ENCODE data around the gene FAM200C. TPM values are rescaled to one million over a fixed set of nuclear protein-coding genes. Genes with fewer than 3 reads are reported as not detected.

The FAM200C gene
- total RNA-seq, 1 experiment from 2014 or later: 5.4 TPM

- TF ChIP-seq, protein P1, sequence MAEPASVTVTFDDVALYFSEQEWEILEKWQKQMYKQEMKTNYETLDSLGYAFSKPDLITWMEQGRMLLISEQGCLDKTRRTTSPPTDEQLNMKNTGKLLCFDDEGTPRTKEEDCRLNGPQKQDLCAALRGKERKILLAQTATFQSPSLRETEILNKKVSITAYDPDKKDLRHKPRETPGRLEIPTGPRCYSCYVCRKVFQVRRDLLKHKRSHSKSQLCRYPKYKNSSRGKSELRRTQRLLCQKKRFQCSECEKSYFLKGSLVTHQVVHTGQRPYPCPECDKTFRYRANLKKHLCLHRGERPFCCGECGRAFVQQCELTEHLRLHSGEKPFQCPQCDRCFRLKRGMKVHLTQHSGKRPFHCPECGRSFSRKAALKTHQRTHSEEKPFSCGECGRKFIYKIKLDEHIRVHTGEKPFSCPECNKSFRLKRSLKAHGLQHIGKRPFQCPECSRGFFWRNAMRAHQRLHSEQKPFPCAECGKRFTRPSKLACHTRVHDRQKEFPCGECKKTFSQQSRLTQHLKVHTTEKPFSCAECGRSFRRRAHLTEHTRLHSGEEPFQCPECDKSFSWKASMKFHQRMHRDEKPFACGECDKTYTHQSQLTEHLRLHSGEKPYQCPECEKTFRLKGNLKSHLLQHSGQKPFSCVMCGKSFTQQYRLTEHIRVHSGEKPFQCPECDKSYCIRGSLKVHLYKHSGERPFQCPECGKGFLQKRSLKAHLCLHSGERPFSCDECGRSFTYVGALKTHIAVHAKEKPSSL (CRISPR knock-in tag; conservative IDR thresholded peaks at IDR 0.05): no peak
- no peak for TF ChIP-seq IRF1 (CRISPR knock-in tag; IDR thresholded peaks at IDR 0.05)
- TF ChIP-seq, protein P2, sequence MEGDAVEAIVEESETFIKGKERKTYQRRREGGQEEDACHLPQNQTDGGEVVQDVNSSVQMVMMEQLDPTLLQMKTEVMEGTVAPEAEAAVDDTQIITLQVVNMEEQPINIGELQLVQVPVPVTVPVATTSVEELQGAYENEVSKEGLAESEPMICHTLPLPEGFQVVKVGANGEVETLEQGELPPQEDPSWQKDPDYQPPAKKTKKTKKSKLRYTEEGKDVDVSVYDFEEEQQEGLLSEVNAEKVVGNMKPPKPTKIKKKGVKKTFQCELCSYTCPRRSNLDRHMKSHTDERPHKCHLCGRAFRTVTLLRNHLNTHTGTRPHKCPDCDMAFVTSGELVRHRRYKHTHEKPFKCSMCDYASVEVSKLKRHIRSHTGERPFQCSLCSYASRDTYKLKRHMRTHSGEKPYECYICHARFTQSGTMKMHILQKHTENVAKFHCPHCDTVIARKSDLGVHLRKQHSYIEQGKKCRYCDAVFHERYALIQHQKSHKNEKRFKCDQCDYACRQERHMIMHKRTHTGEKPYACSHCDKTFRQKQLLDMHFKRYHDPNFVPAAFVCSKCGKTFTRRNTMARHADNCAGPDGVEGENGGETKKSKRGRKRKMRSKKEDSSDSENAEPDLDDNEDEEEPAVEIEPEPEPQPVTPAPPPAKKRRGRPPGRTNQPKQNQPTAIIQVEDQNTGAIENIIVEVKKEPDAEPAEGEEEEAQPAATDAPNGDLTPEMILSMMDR (IDR thresholded peaks at IDR 0.05): no peak
- no peak for TF ChIP-seq RELA (CRISPR knock-in tag; IDR thresholded peaks at IDR 0.05; ENCODE audit: borderline replicate concordance)
- TF ChIP-seq, protein P3, sequence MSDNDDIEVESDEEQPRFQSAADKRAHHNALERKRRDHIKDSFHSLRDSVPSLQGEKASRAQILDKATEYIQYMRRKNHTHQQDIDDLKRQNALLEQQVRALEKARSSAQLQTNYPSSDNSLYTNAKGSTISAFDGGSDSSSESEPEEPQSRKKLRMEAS (CRISPR knock-in tag; IDR thresholded peaks at IDR 0.05): peak; percentile 63
- no peak for TF ChIP-seq ZMAT4 (CRISPR knock-in tag; IDR thresholded peaks at IDR 0.05)
- TF ChIP-seq GABPB1 (CRISPR knock-in tag; IDR thresholded peaks at IDR 0.05): 0 out of 2 replicates have a peak, but pooled peaks have one; percentile 32
- TF ChIP-seq NR1H2 (CRISPR knock-in tag; IDR thresholded peaks at IDR 0.05): no peak
- TF ChIP-seq, protein P4, sequence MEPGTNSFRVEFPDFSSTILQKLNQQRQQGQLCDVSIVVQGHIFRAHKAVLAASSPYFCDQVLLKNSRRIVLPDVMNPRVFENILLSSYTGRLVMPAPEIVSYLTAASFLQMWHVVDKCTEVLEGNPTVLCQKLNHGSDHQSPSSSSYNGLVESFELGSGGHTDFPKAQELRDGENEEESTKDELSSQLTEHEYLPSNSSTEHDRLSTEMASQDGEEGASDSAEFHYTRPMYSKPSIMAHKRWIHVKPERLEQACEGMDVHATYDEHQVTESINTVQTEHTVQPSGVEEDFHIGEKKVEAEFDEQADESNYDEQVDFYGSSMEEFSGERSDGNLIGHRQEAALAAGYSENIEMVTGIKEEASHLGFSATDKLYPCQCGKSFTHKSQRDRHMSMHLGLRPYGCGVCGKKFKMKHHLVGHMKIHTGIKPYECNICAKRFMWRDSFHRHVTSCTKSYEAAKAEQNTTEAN (CRISPR knock-in tag; IDR thresholded peaks at IDR 0.05): no peak
- peak; percentile 62; the same call in 1 of the 2 replicates for TF ChIP-seq FOXK1 (CRISPR knock-in tag; IDR thresholded peaks at IDR 0.05)
- TF ChIP-seq ATF2 (CRISPR knock-in tag; IDR thresholded peaks at IDR 0.05; ENCODE audit: borderline replicate concordance, low read depth): no peak
- no peak for TF ChIP-seq ZNF121 (CRISPR knock-in tag; IDR thresholded peaks at IDR 0.05)
- no peak for TF ChIP-seq OVOL2 (CRISPR knock-in tag; IDR thresholded peaks at IDR 0.05; ENCODE audit: borderline replicate concordance)
Observed at GRCh38 chr5:160421625-160422258, 21.9 kb upstream of the FAM200C start, which contains the start of gene PTTG1 (continued).

DNA sequence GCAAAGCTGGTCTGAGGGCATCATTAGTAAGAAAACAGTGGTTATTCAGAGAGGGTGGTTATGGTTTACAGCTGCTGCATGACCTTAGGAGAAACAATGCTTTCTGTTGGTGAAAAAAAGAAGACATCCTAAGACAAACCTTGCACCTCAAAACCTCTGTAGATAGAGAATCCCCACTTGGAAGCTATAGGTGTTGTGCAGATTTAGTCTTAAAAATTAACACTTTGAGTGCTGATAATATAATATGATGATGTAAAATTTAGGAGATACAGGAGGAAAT is 20.4 kb upstream of the FAM200C start:
- no peak for ATAC-seq
- Mint-ChIP-seq H3K36me3 (peaks cover 31% of the 10 kb centered on the region), H3K4me3 (peak overlapping the region; percentile 98), H3K27me3 (ENCODE audit: low read depth) (no peaks in the 10 kb centered on the region), H3K27ac (peak overlapping the region; percentile 96), H3K4me1 (peaks cover 54% of the 10 kb centered on the region), H3K9me3 (no peaks in the 10 kb centered on the region)
- DNase-seq (ENCODE audit: low spot score): no peak
- no peak for TF ChIP-seq GTF2I (CRISPR knock-in tag; conservative IDR thresholded peaks at IDR 0.05)
- TF ChIP-seq, protein P5, sequence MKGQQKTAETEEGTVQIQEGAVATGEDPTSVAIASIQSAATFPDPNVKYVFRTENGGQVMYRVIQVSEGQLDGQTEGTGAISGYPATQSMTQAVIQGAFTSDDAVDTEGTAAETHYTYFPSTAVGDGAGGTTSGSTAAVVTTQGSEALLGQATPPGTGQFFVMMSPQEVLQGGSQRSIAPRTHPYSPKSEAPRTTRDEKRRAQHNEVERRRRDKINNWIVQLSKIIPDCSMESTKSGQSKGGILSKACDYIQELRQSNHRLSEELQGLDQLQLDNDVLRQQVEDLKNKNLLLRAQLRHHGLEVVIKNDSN (CRISPR knock-in tag; IDR thresholded peaks at IDR 0.05): no peak
- no peak for TF ChIP-seq OVOL2 (CRISPR knock-in tag; IDR thresholded peaks at IDR 0.05; ENCODE audit: borderline replicate concordance)
- no peak for TF ChIP-seq FOXK1 (CRISPR knock-in tag; IDR thresholded peaks at IDR 0.05)
- TF ChIP-seq FOXP4 (CRISPR knock-in tag; IDR thresholded peaks at IDR 0.05): no peak
- TF ChIP-seq JUN (CRISPR knock-in tag; IDR thresholded peaks at IDR 0.05): no peak
- no peak for TF ChIP-seq AFF4 (CRISPR knock-in tag; IDR thresholded peaks at IDR 0.05; ENCODE audit: borderline replicate concordance)
- TF ChIP-seq ZBTB21 (CRISPR knock-in tag; IDR thresholded peaks at IDR 0.05; ENCODE audit: borderline replicate concordance): no peak
- TF ChIP-seq GABPB1 (CRISPR knock-in tag; IDR thresholded peaks at IDR 0.05): no peak
- TF ChIP-seq NR3C1 (CRISPR knock-in tag; conservative IDR thresholded peaks at IDR 0.05; ENCODE audit: low read depth): no peak
- TF ChIP-seq PRRX2 (CRISPR knock-in tag; IDR thresholded peaks at IDR 0.05): no peak
- ChIA-PET POLR2A (no interaction called here), CTCF (interaction anchor here (0.6 to 1.4 kb wide), 2 partner anchors 20 to 65 kb away, joined by 3 to 4 read pairs; partner anchors contain the start of gene FAM200C)
